Activated T-cell treated with anti-CD3 and anti-CD28 coated beads, Interleukin-2, amount 50 U/mL, for 4 hours (primary cell): ENCODE measurements around the gene PPIB. TPM values are rescaled to one million over a fixed set of nuclear protein-coding genes. Genes with fewer than 3 reads are reported as not detected.
"Not testable (repeated sequence)": the region's sequence is repeated elsewhere in the genome, so short reads cannot be mapped to it uniquely, and the experiment has no call there.

ENCODE experiments used
- ATAC-seq, 2 donors: fragments of 200-7000 bp; cut with Tn5 transposase; one replicate each; pipeline ENCODE4 v1.10.0; 2021
- DNase-seq: peaks from one replicate; pipeline ENCODE4 v3.0.0-alpha.2; 2020
- H3K27me3 Mint-ChIP-seq: one replicate; pipeline ENCODE4 v1.8.0; 2021; ENCODE audit warnings: low read depth, mixed read lengths
- H3K36me3 Mint-ChIP-seq: one replicate; pipeline ENCODE4 v1.8.0; 2022; ENCODE audit warnings: mixed read lengths; ENCODE audit not compliant: insufficient read depth
- H3K4me1 Mint-ChIP-seq: one replicate; pipeline ENCODE4 v1.8.0; 2021; ENCODE audit warnings: low read depth, mixed read lengths
- H3K4me3 Mint-ChIP-seq: one replicate; pipeline ENCODE4 v1.8.0; 2021; ENCODE audit warnings: mild to moderate bottlenecking, moderate library complexity, mixed read lengths
- H3K9me3 Mint-ChIP-seq: one replicate; pipeline ENCODE4 v1.8.0; 2021; ENCODE audit warnings: mixed read lengths
- total RNA-seq, 3 donors: library from RNA; stranded (reverse); gene quantifications; one replicate each; pipeline ENCODE4 v1.2.1, GENCODE V29; 2021

Gene PPIB
- total RNA-seq, 3 donors from 2014 or later = 411 to 479 (median 433) TPM

GRCh38 chr15:64137226-64137833, 25.5 kb downstream of the PPIB start:
- Mint-ChIP-seq H3K9me3 (no peaks in the 10 kb centered on the region), H3K36me3 (peaks cover 35% of the 10 kb centered on the region), H3K4me3 (no peak overlapping the region), H3K27me3 (no peaks in the 10 kb centered on the region), H3K4me1 (no peaks in the 10 kb centered on the region)
- no peak for ATAC-seq
- no peak for DNase-seq

GRCh38 chr15:64136347-64136746, 26.5 kb downstream of the PPIB start:
- Mint-ChIP-seq H3K4me3 (no peak overlapping the region), H3K36me3 (peaks cover 45% of the 10 kb centered on the region), H3K4me1 (no peaks in the 10 kb centered on the region), H3K27me3 (no peaks in the 10 kb centered on the region), H3K9me3 (no peaks in the 10 kb centered on the region)
- no peak for ATAC-seq
- no peak for DNase-seq

GRCh38 chr15:64134345-64134829, 28.4 kb downstream of the PPIB start:
- no peak overlapping the region for H3K4me3 Mint-ChIP-seq
- H3K27me3 Mint-ChIP-seq = no peaks in the 10 kb centered on the region
- peaks cover 44% of the 10 kb centered on the region for H3K36me3 Mint-ChIP-seq
- DNase-seq (no peak), ATAC-seq (no peak)
- H3K9me3 Mint-ChIP-seq = no peaks in the 10 kb centered on the region
- H3K4me1 Mint-ChIP-seq = no peaks in the 10 kb centered on the region

- Mint-ChIP-seq H3K27me3 (no peaks in the 10 kb centered on the region), H3K9me3 (no peaks in the 10 kb centered on the region), H3K4me1 (no peaks in the 10 kb centered on the region), H3K36me3 (peaks cover 44% of the 10 kb centered on the region), H3K4me3 (no peak overlapping the region)
- DNase-seq (no peak), ATAC-seq (no peak)
Observed at GRCh38 chr15:64133623-64134344, 29.0 kb downstream of the PPIB start.

- peaks cover 46% of the 10 kb centered on the region for H3K36me3 Mint-ChIP-seq
- DNase-seq (no peak), ATAC-seq (no peak)
- H3K4me1 Mint-ChIP-seq = no peaks in the 10 kb centered on the region
- no peaks in the 10 kb centered on the region for H3K27me3 Mint-ChIP-seq
- no peaks in the 10 kb centered on the region for H3K9me3 Mint-ChIP-seq
- H3K4me3 Mint-ChIP-seq = no peak overlapping the region
Observed at GRCh38 chr15:64132217-64132616, 30.6 kb downstream of the PPIB start.

- Mint-ChIP-seq H3K4me1 (no peaks in the 10 kb centered on the region), H3K27me3 (no peaks in the 10 kb centered on the region), H3K4me3 (no peak overlapping the region), H3K36me3 (peaks cover 43% of the 10 kb centered on the region), H3K9me3 (no peaks in the 10 kb centered on the region)
- ATAC-seq (no peak), DNase-seq (no peak)
Observed at GRCh38 chr15:64131547-64131946, 31.3 kb downstream of the PPIB start.

GRCh38 chr15:64130159-64130558, 32.7 kb downstream of the PPIB start:
- H3K4me1 Mint-ChIP-seq = no peaks in the 10 kb centered on the region
- DNase-seq = no peak
- no peak for ATAC-seq
- peaks cover 48% of the 10 kb centered on the region for H3K36me3 Mint-ChIP-seq
- H3K4me3 Mint-ChIP-seq = no peak overlapping the region
- no peaks in the 10 kb centered on the region for H3K9me3 Mint-ChIP-seq
- H3K27me3 Mint-ChIP-seq = no peaks in the 10 kb centered on the region

- Mint-ChIP-seq H3K27me3 (no peaks in the 10 kb centered on the region), H3K36me3 (peaks cover 48% of the 10 kb centered on the region), H3K4me3 (no peak overlapping the region), H3K4me1 (no peaks in the 10 kb centered on the region), H3K9me3 (no peaks in the 10 kb centered on the region)
- DNase-seq (no peak), ATAC-seq (no peak)
Observed at GRCh38 chr15:64127521-64128270, 35.1 kb downstream of the PPIB start.

- H3K4me3 Mint-ChIP-seq = no peak overlapping the region
- H3K4me1 Mint-ChIP-seq = no peaks in the 10 kb centered on the region
- ATAC-seq (no peak), DNase-seq (no peak)
- no peaks in the 10 kb centered on the region for H3K27me3 Mint-ChIP-seq
- no peaks in the 10 kb centered on the region for H3K9me3 Mint-ChIP-seq
- peaks cover 35% of the 10 kb centered on the region for H3K36me3 Mint-ChIP-seq
Observed at GRCh38 chr15:64125978-64126377, 36.8 kb downstream of the PPIB start.

GRCh38 chr15:64122936-64123351, 39.9 kb downstream of the PPIB start:
- ATAC-seq = no peak
- Mint-ChIP-seq H3K4me1 (no peaks in the 10 kb centered on the region), H3K9me3 (no peaks in the 10 kb centered on the region), H3K36me3 (peaks cover 41% of the 10 kb centered on the region), H3K27me3 (no peaks in the 10 kb centered on the region), H3K4me3 (no peak overlapping the region)
- no peak for DNase-seq

- DNase-seq (no peak), ATAC-seq (no peak)
- Mint-ChIP-seq H3K4me3 (no peak overlapping the region), H3K9me3 (no peaks in the 10 kb centered on the region), H3K27me3 (no peaks in the 10 kb centered on the region), H3K36me3 (peaks cover 39% of the 10 kb centered on the region), H3K4me1 (no peaks in the 10 kb centered on the region)
Observed at GRCh38 chr15:64122444-64122843, 40.4 kb downstream of the PPIB start.

- no peak for DNase-seq
- Mint-ChIP-seq H3K36me3 (peaks cover 35% of the 10 kb centered on the region), H3K27me3 (no peaks in the 10 kb centered on the region), H3K9me3 (no peaks in the 10 kb centered on the region), H3K4me3 (no peak overlapping the region), H3K4me1 (no peaks in the 10 kb centered on the region)
- ATAC-seq = no peak
Observed at GRCh38 chr15:64121614-64122013, 41.2 kb downstream of the PPIB start.

- H3K4me3 Mint-ChIP-seq, H3K4me1 Mint-ChIP-seq, H3K27me3 Mint-ChIP-seq, H3K9me3 Mint-ChIP-seq, ATAC-seq, DNase-seq: not testable (repeated sequence)
- peaks cover 29% of the 10 kb centered on the region for H3K36me3 Mint-ChIP-seq
Observed at GRCh38 chr15:64120322-64120721, 42.5 kb downstream of the PPIB start.

- Mint-ChIP-seq H3K4me1 (no peaks in the 10 kb centered on the region), H3K9me3 (no peaks in the 10 kb centered on the region), H3K4me3 (no peak overlapping the region), H3K27me3 (no peaks in the 10 kb centered on the region), H3K36me3 (peaks cover 32% of the 10 kb centered on the region)
- ATAC-seq (no peak), DNase-seq (no peak)
Observed at GRCh38 chr15:64117759-64118487, 44.9 kb downstream of the PPIB start.
